CD4-positive, alpha-beta T cell treated with Interleukin-15 for 4 hours (primary cell): ENCODE results near the gene MSH2.
"Not testable (repeated sequence)": the region's sequence is repeated elsewhere in the genome, so short reads cannot be mapped to it uniquely, and the experiment has no call there.

ENCODE experiments used
- DNase-seq: peaks from one replicate; pipeline ENCODE4 v3.0.0-alpha.2; 2020; ENCODE audit warnings: low spot score

Gene MSH2

DNA sequence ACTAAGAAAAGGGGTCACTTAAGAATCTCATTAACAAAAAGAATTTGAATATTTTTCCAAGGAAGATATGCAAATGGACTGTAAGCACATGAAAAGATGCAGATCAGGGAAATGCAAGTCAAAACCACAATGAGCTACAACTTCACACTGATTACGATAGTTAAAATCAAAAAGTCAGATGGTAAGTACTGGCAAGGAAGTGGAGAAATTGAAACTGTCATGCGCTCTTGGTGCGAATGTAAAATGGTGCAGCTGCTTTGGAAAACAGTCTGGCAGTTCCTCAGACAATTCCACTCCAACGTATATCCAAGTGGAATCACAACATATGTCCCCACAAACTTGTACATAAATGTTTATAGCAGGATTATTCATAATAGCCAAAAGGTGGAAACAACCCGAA is 81.4 kb downstream of the MSH2 start:
- no peak for DNase-seq

DNA sequence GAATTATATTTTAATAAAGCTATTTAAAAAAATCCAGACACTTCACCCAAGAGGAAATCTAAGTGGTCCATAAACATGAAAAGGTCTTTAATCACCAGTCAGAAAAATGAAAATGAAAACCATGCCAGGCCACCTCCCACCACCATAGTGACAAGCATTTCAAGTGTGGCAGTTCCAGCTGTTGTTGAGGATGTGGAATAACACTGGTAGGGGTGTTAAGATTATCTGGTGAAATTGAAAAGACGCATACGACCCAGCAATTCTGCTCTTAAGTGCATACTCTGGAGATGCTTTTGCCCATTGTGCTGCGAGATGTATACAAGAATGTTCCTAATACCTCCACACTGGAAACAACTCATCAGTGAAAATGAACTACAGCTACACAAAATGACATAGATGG is 82.2 kb downstream of the MSH2 start:
- DNase-seq, result no peak

DNA sequence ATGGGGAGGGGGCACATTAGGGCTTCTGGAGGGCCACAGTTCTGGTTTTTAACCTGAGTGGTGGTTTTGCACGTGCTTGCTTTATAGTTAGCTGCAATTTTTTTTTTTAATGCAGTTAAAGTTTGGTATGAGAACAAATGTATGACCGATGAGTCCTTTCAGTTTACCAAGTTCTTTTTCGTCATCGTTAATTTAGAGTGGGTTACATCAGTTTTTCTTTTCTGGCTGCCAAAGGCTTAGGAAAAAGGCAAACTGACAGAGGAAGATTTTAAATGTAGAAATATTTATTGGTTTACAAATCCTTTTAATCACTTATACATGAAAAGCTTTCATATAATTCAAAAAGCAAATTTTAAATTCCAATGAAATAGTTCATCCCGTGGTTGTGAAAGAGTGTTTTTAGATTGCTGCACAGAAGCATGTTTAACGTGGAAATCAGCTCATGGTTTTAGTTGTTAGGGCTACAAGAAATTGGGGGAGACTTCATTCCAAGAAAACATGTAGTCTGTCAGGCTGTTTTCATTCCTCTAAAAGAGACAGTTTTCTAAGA is 82.9 kb downstream of the MSH2 start:
- DNase-seq, result no peak

DNA sequence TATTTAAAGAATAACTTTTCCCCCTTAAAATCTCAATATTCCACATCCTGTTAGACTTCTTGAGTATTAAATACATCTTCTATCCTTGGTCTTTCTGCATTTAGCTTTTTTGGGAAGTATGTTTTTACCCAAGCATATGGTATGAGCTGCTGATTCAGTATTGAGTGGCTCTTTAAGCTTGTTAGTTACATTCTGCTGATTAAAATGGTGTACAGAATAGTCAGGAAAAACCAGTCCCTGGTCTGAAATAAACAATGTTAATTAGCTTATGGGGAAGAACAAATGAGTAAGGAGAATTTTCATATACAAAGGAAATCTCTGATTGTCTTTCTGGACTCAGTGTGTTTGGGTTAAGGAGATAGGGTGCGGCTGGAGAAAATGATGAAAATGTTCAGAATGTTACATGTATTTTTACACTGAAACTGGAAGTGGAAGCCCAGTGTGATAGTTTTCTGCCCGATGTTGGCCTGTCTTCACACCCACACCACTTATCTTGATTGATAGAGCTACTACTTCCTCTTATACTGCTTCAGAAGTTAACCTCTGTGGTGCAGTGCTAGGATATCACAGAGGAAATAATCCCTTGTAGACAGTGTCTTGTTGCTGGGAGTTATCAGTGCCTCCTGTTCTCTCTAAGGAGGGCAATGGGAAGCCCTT is 84.0 kb downstream of the MSH2 start:
- no peak for DNase-seq

DNA sequence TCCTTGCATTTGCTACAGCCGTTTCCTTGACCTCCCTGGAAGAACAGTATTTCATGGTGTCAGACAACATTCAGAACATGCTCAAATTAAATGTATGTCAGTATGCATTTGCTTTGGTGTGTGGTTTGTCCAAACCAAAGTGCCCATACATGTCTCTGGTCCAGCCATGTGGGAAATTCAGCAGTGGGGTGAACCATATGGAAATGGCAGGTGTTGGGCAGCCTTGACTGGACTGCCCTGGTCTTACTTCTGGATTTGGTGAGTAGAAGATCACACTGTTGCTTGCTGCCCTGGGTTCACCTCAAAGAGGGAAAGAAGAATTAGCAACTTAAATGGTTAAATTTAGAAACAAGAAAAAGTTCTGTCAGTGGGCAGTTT is 84.5 kb downstream of the MSH2 start:
- no peak for DNase-seq

DNA sequence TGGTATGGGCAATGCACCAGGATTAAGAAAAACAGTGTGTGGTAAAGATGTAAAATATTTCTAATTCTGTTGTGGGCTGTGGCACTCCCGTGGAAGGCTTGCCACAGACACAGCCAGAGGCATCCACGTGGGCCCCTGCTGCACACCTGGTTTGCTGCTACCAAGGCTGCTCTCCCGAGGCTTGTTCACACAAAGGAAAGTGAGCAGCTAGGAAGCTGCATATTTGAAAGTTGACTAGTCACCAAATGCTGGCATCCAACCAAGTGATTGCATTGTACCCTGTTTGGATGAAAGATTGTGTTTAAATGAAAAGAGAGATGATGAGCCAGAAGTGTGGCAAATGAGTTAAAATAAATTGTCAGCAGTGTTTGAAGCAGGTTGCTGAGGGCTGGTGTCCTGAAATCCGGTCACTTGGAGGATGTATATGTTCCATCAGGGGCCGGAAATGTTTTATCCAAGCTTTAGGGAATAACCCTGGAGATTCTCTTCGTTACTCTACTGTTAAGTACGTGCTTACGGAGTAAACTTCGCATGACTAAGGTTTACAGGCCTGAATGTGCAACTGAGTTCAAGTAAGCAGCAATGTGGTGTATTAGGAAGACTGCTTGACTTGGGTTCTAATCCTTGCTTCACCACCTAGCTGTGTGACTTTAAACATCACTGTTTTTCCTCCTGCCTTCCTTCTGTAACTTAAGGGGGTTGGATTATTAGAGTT is 86.1 kb downstream of the MSH2 start:
- DNase-seq, result no peak

DNA sequence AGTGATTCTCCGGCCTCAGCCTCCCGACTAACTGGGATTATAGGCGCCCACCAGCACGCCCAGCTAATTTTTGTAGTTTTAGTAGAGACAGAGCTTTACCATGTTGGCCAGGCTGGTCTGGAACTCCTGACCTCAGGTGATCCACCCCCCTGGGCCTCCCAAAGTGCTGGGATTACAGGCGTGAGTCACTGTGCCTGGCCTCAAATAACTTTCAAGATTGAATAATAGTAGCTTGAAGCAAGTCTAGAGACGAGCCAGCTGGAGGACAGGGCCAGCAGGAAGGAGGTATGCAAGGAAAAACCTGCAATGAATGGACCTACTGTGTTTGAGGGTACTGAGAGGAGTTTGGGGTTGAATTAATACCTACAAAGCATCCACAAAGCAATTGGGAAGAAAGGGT is 87.5 kb downstream of the MSH2 start:
- DNase-seq, result no peak

DNA sequence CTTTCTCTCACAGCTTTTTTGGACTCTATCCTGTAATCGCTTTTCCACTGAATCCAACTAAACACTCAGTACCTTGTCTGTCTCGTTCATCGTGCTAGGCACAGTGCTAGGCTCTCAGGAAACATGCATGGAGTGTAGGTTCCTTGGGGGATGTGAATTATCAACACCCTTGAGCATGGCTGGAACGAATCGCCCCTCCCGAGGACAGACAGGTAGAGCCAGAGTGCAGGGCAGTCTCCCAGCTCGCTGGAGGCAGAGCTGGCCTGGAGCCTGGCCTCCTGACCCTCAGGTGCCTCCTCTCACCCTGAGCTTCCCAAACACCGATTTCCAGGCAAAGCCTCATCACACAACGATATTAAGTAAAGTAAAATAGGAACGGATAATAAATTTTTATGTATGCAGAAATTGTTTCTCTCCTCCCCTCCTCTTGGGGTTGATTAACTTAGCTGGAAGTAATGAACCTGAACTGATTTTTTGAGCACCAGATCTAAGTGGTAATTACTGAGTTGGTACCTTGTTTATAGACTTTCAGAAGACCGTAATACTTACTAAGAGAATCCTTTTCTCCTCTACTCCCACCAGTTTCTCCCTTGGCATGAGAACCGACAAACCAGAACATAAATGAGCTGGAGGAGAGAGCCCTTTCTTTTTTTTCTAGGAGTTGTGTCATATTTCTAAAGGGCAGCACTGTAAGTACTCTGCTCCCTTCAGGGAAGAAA is 90.5 kb downstream of the MSH2 start:
- DNase-seq, result no peak

DNA sequence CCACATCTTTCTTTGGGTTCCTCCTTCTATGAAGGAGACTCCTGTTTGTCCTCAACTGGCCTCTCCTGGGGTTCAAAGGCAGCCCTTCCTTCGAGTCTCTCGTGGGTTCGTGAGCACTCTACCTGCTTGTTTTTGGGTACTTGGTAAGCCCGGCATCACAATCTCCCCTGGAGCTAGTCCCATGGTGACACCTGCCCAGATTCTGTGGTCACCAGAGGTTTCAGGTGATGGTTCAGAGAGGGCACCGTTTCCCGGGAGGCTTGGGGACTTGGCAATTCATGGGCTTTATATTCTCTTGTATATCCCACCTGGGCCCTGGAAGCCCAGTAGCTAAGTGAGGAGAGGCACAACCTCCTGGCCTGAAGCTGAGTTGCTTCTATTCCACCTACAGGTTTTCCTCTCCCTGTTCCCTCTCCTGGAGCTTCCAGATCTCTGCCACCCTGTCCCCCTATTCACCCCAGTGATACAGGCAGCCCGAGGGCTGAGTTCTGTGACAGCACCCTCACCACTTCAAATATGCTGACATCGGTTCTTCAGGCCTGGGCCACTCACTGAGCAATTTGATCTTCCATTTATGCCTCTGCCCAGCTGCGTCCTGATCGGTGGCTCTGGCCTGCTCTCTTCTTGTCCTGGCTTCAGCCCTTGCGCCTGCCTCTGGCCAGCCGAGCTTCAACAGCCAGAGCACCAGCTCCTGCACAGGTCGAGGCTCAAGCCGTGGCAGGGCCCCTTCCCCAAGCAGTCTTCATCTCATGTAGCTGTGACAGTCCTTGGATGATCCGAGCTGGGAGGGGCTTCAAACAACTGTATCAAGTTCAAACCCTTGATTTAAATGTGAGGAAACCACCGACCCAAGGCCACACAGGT is 91.5 kb downstream of the MSH2 start:
- no peak for DNase-seq

DNA sequence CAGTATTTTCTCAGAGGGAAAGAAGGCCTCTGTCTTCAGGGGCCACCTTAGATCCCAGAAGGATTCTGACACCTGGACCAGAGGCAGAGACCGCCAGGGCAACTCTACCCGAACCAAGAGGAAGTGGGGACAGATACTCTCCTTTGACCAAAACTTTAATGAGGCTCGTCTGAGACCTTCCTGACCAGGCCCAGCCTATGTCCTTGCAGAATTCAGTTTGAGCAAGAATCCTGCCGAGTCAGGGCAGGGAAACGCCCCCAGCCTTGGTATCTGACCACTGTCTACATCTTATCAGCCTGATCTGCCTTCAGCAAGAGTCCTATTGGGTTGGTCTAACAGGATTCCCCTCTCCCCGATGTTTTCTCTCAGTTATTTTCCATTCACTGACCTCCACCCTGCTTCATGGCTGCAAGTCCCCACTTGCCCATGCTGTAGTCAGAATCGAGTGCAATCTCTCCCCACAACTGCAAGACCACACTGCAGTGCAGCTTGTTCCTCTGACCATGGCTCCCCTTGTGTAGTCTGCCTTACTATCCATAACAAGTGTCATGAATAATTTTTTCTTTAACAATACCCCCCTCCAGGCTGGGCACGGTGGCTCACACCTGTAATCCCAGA is 95.0 kb downstream of the MSH2 start:
- DNase-seq, result no peak

DNA sequence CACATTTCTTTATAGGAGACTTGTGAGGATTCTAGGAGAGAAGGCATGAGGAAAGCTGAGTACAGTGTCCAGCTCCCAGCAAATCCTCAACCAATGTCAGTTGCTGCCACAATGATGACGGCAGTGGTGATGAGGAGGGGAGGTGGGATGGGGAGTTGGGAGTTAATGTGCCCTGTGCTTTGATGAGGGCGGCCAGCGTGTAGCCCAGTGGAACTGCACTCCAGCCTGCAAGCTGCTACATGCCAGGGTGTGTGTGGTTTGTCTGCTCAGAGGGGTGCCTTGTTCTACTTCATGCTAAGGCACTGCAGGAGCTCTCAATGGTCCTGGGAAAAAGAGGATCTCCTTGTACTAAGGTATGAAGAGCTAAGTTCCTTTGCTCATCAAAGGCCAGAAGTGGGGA is 96.1 kb downstream of the MSH2 start:
- DNase-seq, result no peak

DNA sequence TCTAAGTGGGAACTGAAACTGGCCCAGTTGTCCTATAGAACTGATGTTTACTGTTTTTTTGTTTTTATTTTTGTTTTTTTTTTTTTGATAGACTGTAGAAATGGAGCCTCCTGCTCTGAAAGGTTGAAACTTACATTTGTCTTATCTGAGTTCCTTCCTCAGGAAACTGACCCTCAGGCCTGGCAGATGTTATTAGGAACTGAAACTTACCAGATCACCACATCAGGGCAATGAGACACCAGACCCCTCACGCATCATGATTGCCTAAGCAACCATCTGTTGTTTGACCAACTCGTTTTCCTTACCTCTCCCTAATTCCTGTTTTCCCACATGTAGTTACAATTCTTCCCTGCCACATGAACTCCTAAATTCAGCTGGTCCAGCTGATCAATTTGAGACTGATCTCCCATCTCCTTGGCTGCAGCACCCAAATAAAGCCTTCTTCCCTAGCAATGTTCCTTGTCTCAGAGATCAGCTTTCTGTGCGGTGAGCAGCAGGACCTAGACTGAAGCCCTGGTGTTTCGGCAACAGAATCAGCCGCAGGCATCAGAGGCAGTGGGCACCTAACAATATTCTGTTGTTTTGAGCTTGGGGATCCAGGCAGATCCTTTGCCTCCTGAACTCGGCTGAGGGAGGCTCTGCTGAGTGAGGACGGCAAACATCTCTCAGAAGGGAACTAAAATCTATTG is 96.8 kb downstream of the MSH2 start:
- no peak for DNase-seq

DNA sequence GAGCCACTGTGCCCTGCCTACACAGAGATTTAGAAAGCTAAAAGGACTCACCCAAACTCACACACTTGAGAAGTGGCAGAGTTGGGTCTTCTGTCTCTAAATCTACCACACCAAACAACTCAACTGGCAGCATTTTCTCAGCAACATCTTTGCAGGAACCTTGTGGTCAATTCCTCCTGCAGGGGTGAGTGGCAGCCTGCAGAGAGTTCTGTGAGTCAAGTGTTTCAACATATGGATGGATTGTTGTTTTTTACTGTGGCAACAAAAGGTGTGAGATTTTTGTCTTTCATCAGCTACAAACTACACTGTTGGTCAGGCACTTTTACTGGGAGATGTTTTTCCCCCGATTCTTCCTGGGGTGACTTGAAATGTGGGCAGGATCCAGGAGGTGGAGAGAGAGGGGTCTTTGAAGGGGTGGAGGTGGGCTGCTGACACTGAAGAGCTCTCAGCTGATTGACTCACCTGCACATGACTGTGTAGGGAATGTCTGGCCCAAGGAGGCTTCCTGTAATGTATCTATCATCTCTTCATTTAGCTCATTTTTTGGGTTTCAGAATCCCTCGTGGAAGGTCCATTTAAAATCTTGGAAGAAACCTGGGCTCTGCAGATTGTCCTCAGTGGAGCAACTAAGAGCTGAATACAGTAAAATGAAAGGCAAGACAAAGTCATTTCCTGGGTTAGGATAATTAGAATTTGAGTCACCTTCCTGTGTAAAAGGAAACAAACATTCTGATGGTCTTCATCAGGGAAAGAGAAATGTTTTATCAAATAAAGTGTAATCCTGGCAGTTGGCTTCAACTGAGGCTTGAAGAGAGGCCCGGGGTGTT is 98.6 kb downstream of the MSH2 start:
- no peak for DNase-seq

DNA sequence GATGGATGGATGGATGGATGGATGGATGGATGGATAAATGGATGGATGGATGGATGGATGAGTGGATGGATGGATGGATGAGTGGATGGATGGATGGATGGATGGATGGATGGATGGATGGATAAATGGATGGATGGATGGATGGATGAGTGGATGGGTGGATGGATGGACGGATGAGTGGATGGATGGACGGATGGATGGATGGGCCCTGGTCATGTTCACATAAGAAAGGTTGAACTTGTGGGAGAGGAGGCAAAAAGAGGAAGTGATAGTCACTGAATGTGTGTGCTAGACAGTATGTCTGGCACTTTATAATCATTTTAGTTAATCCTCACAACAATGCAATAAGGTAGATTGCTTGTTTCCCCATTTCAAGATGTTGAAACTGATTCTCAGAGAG is 99.5 kb downstream of the MSH2 start:
- not testable (repeated sequence) for DNase-seq

DNA sequence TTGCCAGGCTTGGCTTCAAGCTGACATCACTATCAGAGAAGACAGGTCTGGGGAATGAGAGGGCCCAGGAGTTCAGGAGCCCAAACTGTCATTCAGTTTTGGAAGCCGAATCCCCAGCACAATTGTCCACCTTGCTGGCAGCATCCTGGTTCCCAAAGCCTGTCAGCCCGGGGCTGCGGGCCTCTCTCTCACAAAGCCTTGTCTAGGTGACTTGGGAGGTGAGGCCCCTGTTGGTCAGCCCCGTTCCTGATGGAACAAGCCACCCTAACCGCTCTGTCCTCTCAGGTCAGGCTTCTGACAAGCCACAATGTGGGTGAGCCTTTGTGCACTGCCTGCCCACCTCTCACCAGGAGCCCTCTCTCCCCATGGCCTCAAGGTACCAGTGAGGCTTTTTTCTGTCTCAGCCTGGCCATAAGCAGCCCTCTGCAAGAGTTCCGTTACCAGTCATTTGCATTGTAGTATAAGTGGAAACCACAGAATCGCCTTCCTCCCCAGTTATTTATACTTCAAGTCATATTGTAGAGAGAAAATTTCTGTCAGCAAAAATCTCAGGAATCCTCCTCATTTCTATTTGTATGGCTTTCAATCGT is 100.6 kb downstream of the MSH2 start:
- DNase-seq, result no peak

DNA sequence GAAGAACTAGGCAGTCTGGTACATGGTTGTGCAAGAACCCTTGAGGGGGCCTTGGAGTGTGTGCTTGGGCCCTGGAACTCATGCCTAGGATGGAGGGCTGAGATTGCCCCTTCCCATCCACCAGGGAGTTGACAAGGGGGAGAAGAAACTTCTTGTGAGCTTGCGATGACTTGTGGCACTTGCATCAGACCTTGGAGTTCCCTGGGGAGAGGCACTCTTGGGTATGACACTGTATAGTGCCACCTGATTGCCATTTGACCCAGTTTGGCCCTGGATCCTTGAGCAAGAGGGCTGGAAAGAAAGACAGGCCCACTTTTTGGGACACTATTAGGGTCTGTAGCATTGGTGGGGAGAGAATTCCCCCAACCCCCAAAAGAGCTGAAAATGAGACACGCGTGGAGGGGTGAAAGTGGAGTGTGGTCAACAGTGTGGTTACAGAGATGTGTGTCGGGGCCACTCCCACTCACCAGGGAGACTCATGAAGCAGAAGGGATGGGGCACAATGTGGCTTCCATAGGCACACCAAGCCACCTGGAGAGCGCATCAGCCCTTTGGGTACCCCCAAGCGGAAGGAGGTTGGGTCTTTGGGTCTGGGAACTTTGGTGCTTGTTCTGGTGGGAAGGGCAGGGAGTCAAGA is 101.3 kb downstream of the MSH2 start:
- DNase-seq, result no peak

DNA sequence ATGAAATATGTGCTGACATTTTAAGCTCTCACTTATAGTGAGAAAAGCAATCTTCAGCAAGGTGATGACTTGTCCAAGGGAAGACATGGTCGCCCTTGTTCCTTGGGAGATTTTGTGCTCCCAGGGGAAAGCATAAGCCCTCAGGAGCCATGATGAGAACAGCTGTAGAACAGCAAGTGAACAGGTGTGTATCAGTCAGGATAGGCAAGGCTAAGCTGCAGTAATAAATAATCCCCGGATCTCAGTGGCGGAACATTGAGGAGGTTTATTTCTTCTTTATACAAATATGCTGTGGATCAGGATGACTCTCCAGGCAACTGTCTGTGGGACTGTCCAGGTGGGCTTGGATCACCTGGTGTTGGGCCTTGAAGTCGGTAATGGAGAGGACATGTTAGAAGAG is 103.1 kb downstream of the MSH2 start:
- DNase-seq, result no peak

DNA sequence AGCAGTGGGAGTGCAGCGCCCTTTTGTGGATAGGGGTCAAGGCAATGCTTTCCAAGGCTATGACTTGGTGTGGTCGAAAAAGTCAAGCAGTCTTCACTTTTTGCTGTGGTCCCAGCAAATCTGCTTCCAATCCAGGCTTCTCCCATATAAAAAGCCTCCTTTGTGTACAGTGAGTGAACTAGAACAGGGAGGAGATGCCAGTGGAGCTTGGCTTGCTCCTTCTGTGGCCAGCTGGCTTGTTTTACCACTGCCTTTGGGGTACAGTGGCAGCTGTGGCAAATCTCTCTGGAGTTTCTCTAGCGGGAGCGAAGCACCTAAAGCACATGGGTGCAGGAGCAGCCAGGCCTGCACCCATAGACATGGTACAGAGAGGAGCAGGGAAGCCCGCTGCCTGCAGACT is 103.5 kb downstream of the MSH2 start:
- DNase-seq, result no peak

DNA sequence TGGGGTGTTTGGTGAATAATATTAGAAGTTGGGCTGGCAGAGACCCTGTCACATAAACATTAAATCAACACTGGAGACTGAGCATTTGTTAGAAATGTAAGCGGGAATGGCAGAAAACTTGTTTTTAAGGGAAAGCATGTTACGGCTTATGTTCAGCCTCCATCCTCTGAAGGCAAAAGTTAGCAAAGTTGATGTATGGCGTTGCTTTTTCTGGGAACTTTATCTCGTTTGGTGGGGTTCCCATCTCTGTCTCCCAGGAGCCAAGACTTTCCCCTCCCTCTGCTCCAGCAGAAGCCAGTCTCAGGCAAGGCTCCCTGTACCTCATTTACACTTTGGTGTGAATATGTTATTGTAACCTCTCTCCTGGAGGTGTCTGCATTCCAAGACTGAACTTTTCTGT is 105.1 kb downstream of the MSH2 start:
- no peak for DNase-seq
